Activated CD8-positive, alpha-beta memory T cell treated with anti-CD3 and anti-CD28 coated beads, Interleukin-2, amount 50 U/mL, for 4 hours (primary cell): ENCODE measurements around the gene TRIM40.
"Not testable (repeated sequence)": the region's sequence is repeated elsewhere in the genome, so short reads cannot be mapped to it uniquely, and the experiment has no call there.

Experiments
- DNase-seq: peaks from one replicate; pipeline ENCODE4 v3.0.0-alpha.2; 2020

Gene TRIM40

GRCh38 chr6:30113841-30114240, 22.1 kb upstream of the TRIM40 start:
- DNase-seq = no peak

GRCh38 chr6:30116724-30117123, 19.2 kb upstream of the TRIM40 start:
- DNase-seq = no peak

GRCh38 chr6:30118691-30119090, 17.2 kb upstream of the TRIM40 start:
- not testable (repeated sequence) for DNase-seq

- no peak for DNase-seq
Observed at GRCh38 chr6:30121446-30122366, 14.2 kb upstream of the TRIM40 start.

DNA sequence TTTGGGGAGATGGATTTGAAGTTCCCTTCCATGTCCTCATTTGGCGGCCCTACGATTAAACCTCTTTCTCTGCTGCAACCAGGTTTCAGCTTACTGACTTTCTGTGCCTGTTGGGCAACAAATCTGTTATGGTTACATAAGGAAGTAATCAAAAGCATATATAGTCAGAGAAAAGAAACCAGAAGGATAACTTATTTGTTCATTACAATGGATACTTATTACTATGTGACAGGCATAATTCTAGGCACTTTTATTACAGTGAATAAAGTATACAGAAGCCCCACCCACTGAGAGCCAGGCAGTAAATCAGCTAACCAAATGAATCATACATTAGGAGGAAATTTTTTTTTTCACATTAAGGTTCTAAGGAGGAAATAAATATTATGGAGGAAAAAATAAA, 13.4 kb upstream of the TRIM40 start:
- DNase-seq = no peak

DNA sequence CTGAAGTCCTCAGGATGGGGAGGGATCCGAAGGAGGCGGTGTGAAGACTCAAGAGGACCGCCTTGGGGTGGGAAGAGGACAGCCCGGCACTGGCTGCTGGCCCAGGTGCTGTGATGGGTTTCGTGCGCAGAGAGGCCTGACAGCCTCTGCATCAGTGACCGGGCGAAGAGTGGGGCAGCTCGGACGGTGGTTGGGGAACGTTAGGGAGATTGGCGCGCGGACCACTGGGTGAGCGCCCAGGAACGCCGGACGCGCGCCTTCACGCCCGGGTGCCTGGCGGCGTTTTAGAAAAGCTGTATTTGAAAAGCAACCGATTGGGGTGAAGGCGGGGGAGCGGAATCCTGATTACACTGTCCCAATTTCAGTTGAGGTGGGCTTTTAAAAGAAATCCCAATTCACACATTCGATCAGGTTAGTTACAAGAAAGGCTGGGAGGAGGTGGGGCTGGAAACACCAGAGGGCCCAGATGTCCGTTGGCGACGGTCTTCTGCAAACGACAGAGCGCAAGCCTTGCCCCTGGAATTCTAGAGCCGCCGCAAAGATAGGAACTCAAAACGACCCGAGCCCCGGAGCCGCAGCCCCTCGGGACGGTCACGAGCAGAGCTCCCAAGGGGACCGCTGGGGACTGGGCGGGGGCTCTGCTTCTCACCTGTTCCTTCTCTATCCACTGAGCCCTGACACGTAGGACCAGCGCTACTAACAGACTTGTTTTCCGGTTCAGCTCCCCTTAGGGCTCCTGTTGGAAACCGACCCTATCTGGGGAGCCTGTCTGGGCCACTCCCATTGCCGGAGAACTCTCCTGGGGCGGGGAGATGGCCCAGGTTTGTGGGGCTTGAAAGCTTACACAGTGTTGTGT, 8.5 kb upstream of the TRIM40 start:
- no peak for DNase-seq

- no peak for DNase-seq
Observed at GRCh38 chr6:30129265-30130178, 6.4 kb upstream of the TRIM40 start.

- DNase-seq = no peak
Observed at GRCh38 chr6:30130179-30130679, 5.7 kb upstream of the TRIM40 start.

DNA sequence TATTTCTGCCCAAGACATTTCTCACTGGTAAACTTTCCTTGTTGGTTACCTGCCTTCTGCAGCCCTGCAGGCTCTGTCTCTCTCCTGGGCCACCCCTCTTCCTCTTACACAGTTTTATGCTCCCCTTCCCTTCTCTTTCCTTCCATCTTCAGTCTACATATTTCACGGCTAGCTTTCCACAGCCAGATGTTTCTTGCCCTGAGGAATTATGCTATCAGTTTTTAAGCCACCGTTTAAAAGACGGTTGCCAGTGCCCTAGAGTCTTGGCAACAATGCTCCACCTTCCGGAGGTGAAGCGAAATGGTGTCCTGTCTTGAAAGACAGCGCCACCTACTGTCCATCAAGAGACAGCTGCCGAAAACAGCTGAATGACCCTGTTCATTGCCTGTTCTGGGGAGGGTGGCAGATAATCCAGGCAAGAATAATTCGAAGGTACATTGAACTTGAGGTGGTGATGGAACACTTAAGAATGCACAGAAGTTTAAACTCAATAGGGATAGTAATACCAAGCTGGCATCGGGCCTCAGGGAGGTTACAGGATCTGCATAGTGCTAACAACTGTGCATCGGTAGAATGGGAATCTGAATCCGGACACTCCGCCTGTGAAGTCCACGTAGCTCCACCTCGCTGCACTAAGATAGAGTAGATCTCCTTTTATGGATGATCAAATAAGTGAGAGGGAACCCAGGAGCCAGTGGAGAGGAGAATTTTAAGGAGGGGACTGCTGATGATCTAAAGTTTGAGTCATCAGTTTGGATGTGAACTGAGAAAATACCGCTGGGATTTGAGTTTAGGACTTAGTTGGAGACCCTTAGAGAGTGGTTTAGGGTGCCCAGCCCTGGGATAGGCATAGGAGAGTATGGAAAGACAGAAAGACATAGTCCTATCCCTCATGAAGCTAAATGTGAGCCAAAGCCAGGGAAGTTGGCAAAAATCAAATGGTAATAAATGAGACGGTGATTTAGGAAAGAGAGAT, 4.8 kb upstream of the TRIM40 start:
- DNase-seq = peak; percentile 50

DNA sequence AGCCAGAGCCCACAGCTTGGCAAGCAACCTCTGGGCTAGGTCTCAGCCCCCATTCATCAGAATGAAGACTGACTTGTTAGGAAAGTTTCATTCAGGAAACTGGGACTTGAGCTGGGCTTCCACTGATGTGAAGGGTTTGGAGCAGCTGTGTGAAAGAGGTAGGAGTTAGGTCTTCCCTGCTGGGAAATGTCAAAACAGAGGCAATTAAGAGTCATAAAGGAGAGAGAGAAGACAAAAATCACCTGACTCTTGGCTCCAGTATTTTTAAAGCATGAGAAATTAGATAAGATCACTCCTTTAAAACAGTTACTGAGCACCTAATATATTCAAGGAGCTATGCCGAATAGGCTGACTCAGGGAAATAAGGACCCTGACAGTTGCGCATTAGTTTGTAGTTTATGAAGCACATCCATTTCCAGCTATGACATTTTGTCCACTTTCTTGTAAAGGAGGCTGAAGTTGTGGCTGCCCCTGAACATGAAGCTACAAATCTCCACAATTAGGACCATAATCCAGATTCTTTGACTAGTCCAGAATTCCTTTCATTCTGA, 3.9 kb upstream of the TRIM40 start:
- DNase-seq = no peak

DNA sequence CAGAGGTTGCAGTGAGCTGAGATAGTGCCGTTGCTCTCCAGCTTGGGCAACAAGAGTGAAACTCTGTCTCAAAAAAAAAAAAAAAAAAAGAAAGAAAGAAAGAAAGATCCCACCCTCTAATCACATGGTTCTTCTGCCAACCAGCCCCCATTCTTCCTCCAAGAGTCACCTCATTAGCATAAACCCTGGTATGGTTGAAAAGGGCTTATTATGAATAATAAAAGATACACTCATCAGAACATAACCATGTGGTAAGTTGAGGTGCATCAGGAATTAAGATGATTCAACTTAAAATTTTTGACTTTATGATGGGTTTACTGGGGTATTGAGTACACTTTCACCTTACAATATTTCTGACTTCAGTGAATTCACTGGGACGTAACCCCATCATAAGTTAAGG, 793 bp upstream of the TRIM40 start:
- DNase-seq = no peak

DNA sequence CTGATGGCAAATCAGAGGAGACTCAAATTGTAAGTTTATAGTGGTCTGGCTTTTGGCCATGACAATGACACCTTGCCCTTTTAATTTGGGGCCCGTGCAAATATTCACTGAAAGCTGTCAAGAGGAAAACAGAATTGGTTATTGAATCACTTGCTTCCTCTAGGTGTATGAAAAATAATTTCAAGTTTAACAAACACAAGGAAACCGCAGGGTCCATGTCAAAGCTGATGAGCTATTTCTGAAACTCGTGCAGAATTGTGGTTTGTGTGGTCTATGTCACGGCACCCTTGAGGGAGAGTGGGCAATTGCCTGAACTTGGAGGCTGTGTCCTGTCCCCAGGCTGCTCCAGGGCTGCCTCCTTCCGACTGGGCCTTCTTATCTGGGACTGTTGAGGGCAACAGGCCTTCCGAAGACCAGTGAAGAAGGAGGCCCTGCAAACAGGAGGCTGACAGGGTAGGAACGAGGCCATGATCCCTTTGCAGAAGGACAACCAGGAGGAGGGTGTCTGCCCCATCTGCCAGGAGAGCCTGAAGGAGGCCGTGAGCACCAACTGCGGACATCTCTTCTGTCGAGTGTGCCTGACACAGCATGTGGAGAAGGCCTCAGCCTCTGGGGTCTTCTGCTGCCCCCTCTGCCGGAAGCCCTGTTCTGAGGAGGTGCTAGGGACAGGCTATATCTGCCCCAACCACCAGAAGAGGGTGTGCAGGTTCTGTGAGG, 788 bp downstream of the TRIM40 start:
- DNase-seq = no peak

- not testable (repeated sequence) for DNase-seq
Observed at GRCh38 chr6:30140240-30140639, 4.3 kb downstream of the TRIM40 start.

DNA sequence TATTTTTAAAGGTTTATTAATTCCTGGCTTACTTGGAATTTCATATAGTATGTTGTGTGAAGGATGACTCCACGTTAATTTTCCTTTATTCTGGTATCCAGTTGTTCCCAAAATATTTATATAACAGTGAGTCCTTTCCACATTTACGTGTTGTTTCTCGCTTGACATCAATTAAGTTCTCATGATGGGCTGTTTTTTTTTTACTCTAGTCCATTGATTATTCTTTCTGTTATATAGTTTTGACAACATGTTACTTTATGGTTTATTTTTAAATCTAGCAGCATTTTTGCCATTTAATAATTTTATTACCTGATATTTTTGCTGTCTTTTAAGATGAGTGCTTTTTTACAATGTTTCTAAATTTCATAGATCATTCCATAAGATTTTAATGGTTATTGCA, 6.7 kb downstream of the TRIM40 start:
- DNase-seq = no peak

- DNase-seq = no peak
Observed at GRCh38 chr6:30143780-30144179, 7.8 kb downstream of the TRIM40 start.

- DNase-seq = no peak
Observed at GRCh38 chr6:30144811-30145210, 8.9 kb downstream of the TRIM40 start.

GRCh38 chr6:30145818-30146217, 9.9 kb downstream of the TRIM40 start:
- DNase-seq = no peak

- no peak for DNase-seq
Observed at GRCh38 chr6:30147096-30147495, 11.2 kb downstream of the TRIM40 start.

- DNase-seq = no peak
Observed at GRCh38 chr6:30149234-30149633, 13.3 kb downstream of the TRIM40 start.

GRCh38 chr6:30149858-30150550, 14.1 kb downstream of the TRIM40 start:
- no peak for DNase-seq
